HG03520 (cell line): ENCODE results near the gene CCDC110.

Experiments
- ATAC-seq: cut with Tn5 transposase; IDR thresholded peaks from one replicate; pipeline ENCODE4 v1.9.1; 2021; ENCODE audit warnings: mild to moderate bottlenecking, moderate library complexity; ENCODE audit not compliant: unreplicated experiment

Gene CCDC110

GRCh38 chr4:185424905-185425646, 46.5 kb downstream of the CCDC110 start:
- ATAC-seq = no peak

GRCh38 chr4:185421366-185422124, 50.0 kb downstream of the CCDC110 start:
- no peak for ATAC-seq

- no peak for ATAC-seq
These were observed 54.6 kb downstream of the CCDC110 start for GRCh38 chr4:185416955-185417354.

GRCh38 chr4:185412412-185412811, 59.1 kb downstream of the CCDC110 start:
- ATAC-seq = no peak

- no peak for ATAC-seq
These were observed 59.7 kb downstream of the CCDC110 start for GRCh38 chr4:185411849-185412248.

GRCh38 chr4:185408432-185408831, 63.1 kb downstream of the CCDC110 start:
- no peak for ATAC-seq

- ATAC-seq = peak; percentile 70
These were observed 66.1 kb downstream of the CCDC110 start for GRCh38 chr4:185405296-185405999.

- no peak for ATAC-seq
These were observed 67.5 kb downstream of the CCDC110 start for GRCh38 chr4:185404031-185404430.

- no peak for ATAC-seq
These were observed 72.1 kb downstream of the CCDC110 start for GRCh38 chr4:185399466-185399865.

- ATAC-seq = no peak
These were observed 72.9 kb downstream of the CCDC110 start for GRCh38 chr4:185398618-185399017.

- no peak for ATAC-seq
These were observed 74.7 kb downstream of the CCDC110 start, which contains the start of gene ANKRD37 for GRCh38 chr4:185396724-185397385. ANKRD37 (plus strand) TSS chr4:185396841; CDS start chr4:185396924, 83 bp downstream.

GRCh38 chr4:185395956-185396723, 75.4 kb downstream of the CCDC110 start:
- peak; percentile 75 for ATAC-seq

- ATAC-seq = no peak
These were observed 76.1 kb downstream of the CCDC110 start, which contains the start of gene LRP2BP for GRCh38 chr4:185395238-185395955. LRP2BP (minus strand) TSS chr4:185395924; CDS start chr4:185378186, 17,738 bp downstream.
